Right atrium auricular region (tissue), 2 donors: ENCODE measurements around the gene HSF2BP. TPM values are rescaled to one million over a fixed set of nuclear protein-coding genes. Genes with fewer than 3 reads are reported as not detected.
"Not testable (repeated sequence)": the region's sequence is repeated elsewhere in the genome, so short reads cannot be mapped to it uniquely, and the experiment has no call there.

Experiments
- DNase-seq: peaks from one replicate; pipeline ENCODE4 v3.0.0-alpha.2; 2019; ENCODE audit warnings: low spot score
- H3K27ac ChIP-seq, 2 donors: fragments of 200-600 bp; sonication (generic); 1 replicate in 1 of 2; 2 replicates in 1 of 2; pipeline ENCODE4 v1.5.1; 2016 to 2019
- H3K27me3 ChIP-seq, 2 donors: fragments of 200-600 bp; sonication (generic); one replicate each; pipeline versions ENCODE4 v1.5.1 to v1.6.0; 2017 to 2019
- H3K36me3 ChIP-seq: fragments of 200-600 bp; sonication (generic); one replicate; pipeline ENCODE4 v1.5.1; 2016
- H3K4me1 ChIP-seq, 2 donors: fragments of 200-600 bp; sonication (generic); one replicate each; pipeline versions ENCODE4 v1.5.1 to v1.6.0; 2017 to 2019
- H3K4me3 ChIP-seq, 2 donors: fragments of 200-600 bp; sonication (generic); 1 replicate in 1 of 2; 2 replicates in 1 of 2; pipeline ENCODE4 v1.5.1; 2017 to 2019; ENCODE audit warnings: mild to moderate bottlenecking in 1 of 2, moderate library complexity in 1 of 2
- H3K9me3 ChIP-seq, 2 donors: fragments of 200-600 bp; sonication (generic); one replicate each; pipeline ENCODE4 v1.5.1; 2019
- CTCF ChIP-seq, 2 donors: fragments of 200-600 bp; sonication (generic); IDR thresholded peaks; one replicate each; pipeline ENCODE4 v1.5.1; 2019; ENCODE audit warnings: antibody characterized with exemption in 2 of 2
- total RNA-seq, 2 donors: library from RNA; depleted of rRNA; stranded (reverse); fragments of >200 nt; gene quantifications; one replicate each; pipeline ENCODE4 v1.1.0, GENCODE V29; 2016

The HSF2BP gene
- total RNA-seq, 2 donors from 2014 or later, result 0.44 to 0.67 TPM

GRCh38 chr21:43701936-43702784 lies 42.9 kb upstream of the HSF2BP start:
- H3K9me3 ChIP-seq, result no peaks in the 10 kb centered on the region
- no peaks in the 10 kb centered on the region for H3K27me3 ChIP-seq
- TF ChIP-seq CTCF (IDR thresholded peaks at IDR 0.05), result no peak
- DNase-seq, result no peak
- no peaks in the 10 kb centered on the region for H3K36me3 ChIP-seq
- peak overlapping the region; percentile 77 to 84 for H3K27ac ChIP-seq
- H3K4me3 ChIP-seq, result no peak overlapping the region
- peaks cover 0 to 15% of the 10 kb centered on the region in 2 donors for H3K4me1 ChIP-seq

GRCh38 chr21:43699933-43700599 lies 40.8 kb upstream of the HSF2BP start:
- Histone ChIP-seq H3K27me3 (no peaks in the 10 kb centered on the region), H3K9me3 (no peaks in the 10 kb centered on the region), H3K27ac (no peak overlapping the region), H3K4me3 (no peak overlapping the region), H3K36me3 (no peaks in the 10 kb centered on the region), H3K4me1 (peaks cover 0 to 15% of the 10 kb centered on the region in 2 donors)
- TF ChIP-seq CTCF (IDR thresholded peaks at IDR 0.05), result no peak
- no peak for DNase-seq

- not testable (repeated sequence) for H3K4me3 ChIP-seq, H3K27ac ChIP-seq, H3K27me3 ChIP-seq, H3K36me3 ChIP-seq, H3K9me3 ChIP-seq, DNase-seq
- peaks cover 0 to 15% of the 10 kb centered on the region in 2 donors for H3K4me1 ChIP-seq
These were observed 40.1 kb upstream of the HSF2BP start for GRCh38 chr21:43699492-43699777.

- Histone ChIP-seq H3K27me3 (no peaks in the 10 kb centered on the region), H3K4me1 (peaks cover 0 to 8% of the 10 kb centered on the region in 2 donors), H3K9me3 (no peaks in the 10 kb centered on the region), H3K27ac (no peak overlapping the region), H3K4me3 (no peak overlapping the region), H3K36me3 (peaks cover 12% of the 10 kb centered on the region)
- DNase-seq, result no peak
- TF ChIP-seq CTCF (IDR thresholded peaks at IDR 0.05), result no peak
These were observed 38.7 kb upstream of the HSF2BP start for GRCh38 chr21:43697758-43698643.

GRCh38 chr21:43696214-43696613 lies 36.9 kb upstream of the HSF2BP start:
- TF ChIP-seq CTCF (IDR thresholded peaks at IDR 0.05), result no peak
- H3K9me3 ChIP-seq, result no peaks in the 10 kb centered on the region

More at GRCh38 chr21:43696214-43696613, 36.9 kb upstream of the HSF2BP start:
- Histone ChIP-seq H3K4me3 (no peak overlapping the region), H3K4me1 (no peaks in the 10 kb centered on the region), H3K36me3 (peaks cover 26% of the 10 kb centered on the region), H3K27me3 (no peaks in the 10 kb centered on the region), H3K27ac (no peak overlapping the region)
- no peak for DNase-seq
